Measurements from ENCODE around the gene PALLD.

PALLD gene

DNA sequence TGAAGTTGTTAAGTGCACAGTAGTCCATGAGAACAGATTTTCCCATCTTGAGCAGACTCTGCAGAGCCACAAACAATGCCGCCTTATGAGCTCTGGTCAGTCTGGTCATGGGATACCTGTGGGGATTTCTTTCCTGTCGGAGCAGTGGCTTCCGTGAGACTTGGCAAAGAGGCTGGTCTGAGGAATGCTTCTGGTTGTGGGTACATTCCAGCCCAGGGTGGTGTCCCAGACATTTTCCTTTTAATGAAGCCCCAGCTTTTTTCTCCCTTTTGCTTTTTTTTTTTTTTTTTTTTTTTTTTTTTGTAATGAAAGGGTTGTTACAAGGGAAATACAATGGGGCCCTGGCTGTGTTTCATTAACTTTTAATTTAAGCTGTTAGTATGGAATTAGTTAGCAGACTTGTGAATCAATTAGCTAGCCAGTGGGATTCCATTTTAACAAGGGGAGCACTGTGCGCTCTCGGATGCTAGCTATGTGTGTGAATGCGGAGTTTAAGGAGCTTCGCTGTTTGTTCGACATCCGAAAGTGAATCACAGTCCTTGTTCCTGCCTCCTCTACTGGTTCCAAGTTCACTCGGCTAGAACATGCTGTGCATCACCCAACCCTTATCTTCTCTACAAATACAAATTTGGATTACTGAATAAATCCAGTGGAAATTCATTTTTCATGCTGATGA, 288.1 kb downstream of the PALLD start:
- DNase-seq (ENCODE audit: low read depth): no peak
- no peak overlapping the region for H3K4me3 ChIP-seq (ENCODE audit: control insufficient read depth, low read depth, low read length)
- TF ChIP-seq, protein P1, sequence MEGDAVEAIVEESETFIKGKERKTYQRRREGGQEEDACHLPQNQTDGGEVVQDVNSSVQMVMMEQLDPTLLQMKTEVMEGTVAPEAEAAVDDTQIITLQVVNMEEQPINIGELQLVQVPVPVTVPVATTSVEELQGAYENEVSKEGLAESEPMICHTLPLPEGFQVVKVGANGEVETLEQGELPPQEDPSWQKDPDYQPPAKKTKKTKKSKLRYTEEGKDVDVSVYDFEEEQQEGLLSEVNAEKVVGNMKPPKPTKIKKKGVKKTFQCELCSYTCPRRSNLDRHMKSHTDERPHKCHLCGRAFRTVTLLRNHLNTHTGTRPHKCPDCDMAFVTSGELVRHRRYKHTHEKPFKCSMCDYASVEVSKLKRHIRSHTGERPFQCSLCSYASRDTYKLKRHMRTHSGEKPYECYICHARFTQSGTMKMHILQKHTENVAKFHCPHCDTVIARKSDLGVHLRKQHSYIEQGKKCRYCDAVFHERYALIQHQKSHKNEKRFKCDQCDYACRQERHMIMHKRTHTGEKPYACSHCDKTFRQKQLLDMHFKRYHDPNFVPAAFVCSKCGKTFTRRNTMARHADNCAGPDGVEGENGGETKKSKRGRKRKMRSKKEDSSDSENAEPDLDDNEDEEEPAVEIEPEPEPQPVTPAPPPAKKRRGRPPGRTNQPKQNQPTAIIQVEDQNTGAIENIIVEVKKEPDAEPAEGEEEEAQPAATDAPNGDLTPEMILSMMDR (IDR thresholded peaks at IDR 0.05; ENCODE audit: control insufficient read depth, insufficient read depth, low read depth, low read length, missing control alignments): no peak

DNA sequence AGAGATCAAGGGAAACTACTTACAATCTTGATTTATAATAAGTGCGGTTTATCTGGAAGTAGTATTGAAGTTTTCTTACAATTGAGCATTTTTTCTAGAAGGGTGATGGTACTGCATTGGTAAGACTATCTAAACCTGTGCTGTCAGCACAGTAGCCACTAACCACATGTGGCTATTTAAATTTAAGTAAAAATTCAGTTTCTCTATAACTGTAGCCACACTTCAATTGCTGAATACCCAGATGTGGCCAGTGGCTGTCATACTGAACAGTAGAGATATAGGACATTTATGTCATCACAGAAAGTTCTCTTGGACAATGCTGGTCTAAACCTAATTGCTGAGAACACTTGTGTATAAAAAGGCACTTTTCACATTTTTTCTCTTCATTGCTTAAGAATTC, 290.5 kb downstream of the PALLD start:
- TF ChIP-seq, protein P1 (IDR thresholded peaks at IDR 0.05; ENCODE audit: control insufficient read depth, insufficient read depth, low read depth, low read length, missing control alignments): no peak
- no peak for DNase-seq (ENCODE audit: low read depth)
- no peak overlapping the region for H3K4me3 ChIP-seq (ENCODE audit: control insufficient read depth, low read depth, low read length)

DNA sequence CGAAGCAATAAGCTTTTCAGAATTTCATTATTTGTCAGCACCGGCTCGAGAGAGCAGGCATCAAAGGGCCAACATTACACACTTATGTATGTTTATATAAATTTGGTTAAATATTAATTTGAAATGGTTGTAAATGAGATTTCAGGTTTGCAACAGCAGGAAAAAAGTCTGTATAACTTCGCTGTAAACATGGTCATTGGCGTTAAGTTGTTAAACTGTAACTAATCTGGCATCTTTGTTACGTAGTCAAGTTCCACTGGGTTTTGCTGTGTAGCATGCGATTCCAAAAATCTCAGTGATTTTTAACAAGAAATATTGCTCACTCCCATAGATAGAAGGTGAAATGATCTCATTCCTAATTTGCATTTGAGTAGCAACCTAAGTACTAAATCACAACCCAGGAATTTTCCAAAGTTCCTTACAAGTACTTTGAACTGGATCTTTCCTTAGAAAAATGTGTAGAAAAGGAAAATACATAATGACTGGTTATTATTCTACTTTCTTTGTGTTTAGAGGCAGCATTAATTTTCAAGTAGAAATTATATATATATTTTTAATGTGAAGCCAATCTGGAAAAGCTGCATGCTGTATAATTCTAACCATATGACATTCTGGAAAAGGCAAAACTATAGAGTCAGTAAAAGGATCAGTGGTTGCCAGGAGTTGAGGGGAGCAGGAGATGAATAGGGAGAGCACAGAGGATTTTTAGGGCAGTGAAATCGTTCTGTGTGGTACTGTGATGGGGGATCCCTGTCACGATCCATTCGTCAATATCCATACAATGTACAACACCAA, 291.1 kb downstream of the PALLD start:
- TF ChIP-seq, protein P1 (IDR thresholded peaks at IDR 0.05; ENCODE audit: control insufficient read depth, insufficient read depth, low read depth, low read length, missing control alignments): no peak
- DNase-seq (ENCODE audit: low read depth): no peak
- no peak overlapping the region for H3K4me3 ChIP-seq (ENCODE audit: control insufficient read depth, low read depth, low read length)

DNA sequence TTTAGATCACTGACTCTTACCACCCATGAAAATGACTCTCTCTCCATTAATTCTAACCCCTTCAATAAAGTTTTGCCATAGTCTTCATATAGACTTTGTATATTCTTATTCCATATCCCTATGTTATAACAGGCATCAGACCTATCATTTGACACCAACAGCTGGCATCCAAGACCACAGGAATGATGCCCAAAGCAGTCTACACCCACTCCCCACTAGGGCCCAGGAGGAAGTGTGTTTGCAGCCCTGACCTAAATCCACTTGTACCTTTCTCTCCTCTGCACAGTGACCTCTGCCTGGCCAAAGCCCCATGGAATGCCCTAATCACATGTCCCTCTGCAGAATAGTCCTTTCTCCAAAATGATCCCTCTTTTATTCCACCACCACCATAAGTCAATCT, 294.0 kb downstream of the PALLD start:
- no peak for DNase-seq (ENCODE audit: low read depth)
- TF ChIP-seq, protein P1 (IDR thresholded peaks at IDR 0.05; ENCODE audit: control insufficient read depth, insufficient read depth, low read depth, low read length, missing control alignments): no peak
- no peak overlapping the region for H3K4me3 ChIP-seq (ENCODE audit: control insufficient read depth, low read depth, low read length)

DNA sequence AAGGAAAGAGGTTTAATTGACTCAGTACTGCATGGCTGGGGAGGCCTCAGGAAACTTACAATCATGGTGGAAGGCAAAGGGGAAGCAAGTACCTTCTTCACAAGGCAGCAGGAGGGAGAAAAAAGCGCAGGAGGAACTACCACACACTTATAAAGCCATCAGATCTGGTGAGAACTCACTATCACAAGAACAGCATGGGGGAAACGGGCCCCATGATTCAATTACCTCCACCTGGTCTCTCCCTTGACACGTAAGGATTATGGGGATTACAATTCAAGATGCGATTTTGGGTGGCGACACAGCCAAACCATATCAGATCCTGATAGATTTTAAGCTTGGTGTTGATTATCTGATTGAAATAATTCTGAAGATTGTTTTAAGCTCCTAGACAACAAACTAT, 294.5 kb downstream of the PALLD start:
- H3K4me3 ChIP-seq (ENCODE audit: control insufficient read depth, low read depth, low read length): no peak overlapping the region
- no peak for DNase-seq (ENCODE audit: low read depth)
- TF ChIP-seq, protein P1 (IDR thresholded peaks at IDR 0.05; ENCODE audit: control insufficient read depth, insufficient read depth, low read depth, low read length, missing control alignments): no peak

DNA sequence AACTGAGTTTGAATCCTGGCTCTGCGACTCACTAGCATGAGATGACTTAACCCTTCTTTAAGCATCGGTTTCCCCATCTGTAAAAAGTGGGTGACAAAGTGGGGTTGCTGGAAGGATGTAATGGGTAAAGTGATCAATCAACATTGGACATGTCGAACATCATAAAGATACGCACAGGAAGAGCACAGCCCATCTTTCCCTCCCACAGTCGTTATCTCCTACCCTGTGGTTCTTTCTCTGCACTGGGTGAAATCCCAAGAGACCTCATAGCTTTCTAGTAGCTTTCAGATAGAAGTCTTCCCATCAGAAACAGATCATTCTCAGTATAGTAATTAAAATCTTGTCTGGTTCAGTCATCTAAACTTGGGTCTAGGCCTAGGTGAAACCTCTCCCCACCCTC, 296.7 kb downstream of the PALLD start:
- DNase-seq (ENCODE audit: low read depth): no peak
- TF ChIP-seq, protein P1 (IDR thresholded peaks at IDR 0.05; ENCODE audit: control insufficient read depth, insufficient read depth, low read depth, low read length, missing control alignments): no peak
- no peak overlapping the region for H3K4me3 ChIP-seq (ENCODE audit: control insufficient read depth, low read depth, low read length)
